CD8-positive, alpha-beta memory T cell (primary cell): ENCODE results near the gene NKAIN4. TPM values are rescaled to one million over a fixed set of nuclear protein-coding genes. Genes with fewer than 3 reads are reported as not detected.

Experiments used
- CTCF ChIA-PET: fragments of 350-600 bp; sonication (Branson Sonifier 250); formaldehyde crosslinking; loops from one replicate; lab custom pipeline; 2021; ENCODE audit warnings: antibody characterized with exemption; lab: Charles Lee
- POLR2A ChIA-PET: fragments of 350-600 bp; sonication (Branson Sonifier 250); formaldehyde crosslinking; loops from one replicate; lab custom pipeline; 2021; ENCODE audit warnings: antibody characterized with exemption; lab: Charles Lee
- DNase-seq, 5 donors: peaks; one replicate each; pipeline versions ENCODE4 v3.0.0 to v3.0.0-alpha.2; 2020 to 2022; ENCODE audit warnings: mixed read lengths in 1 of 5
- H3K27ac ChIP-seq: one replicate; pipeline ENCODE4 v1.7.0; 2013; ENCODE audit warnings: low read depth, mild to moderate bottlenecking, low read length, moderate library complexity
- H3K27me3 ChIP-seq: 2 replicates; pipeline ENCODE4 v1.7.0; 2013; ENCODE audit warnings: low read length, mild to moderate bottlenecking; ENCODE audit not compliant: insufficient read depth, poor library complexity, severe bottlenecking
- H3K36me3 ChIP-seq: 2 replicates; pipeline ENCODE4 v1.7.0; 2013; ENCODE audit warnings: mild to moderate bottlenecking, low read length, moderate library complexity; ENCODE audit not compliant: insufficient read depth
- H3K4me1 ChIP-seq: 2 replicates; pipeline ENCODE4 v1.7.0; 2013; ENCODE audit warnings: mild to moderate bottlenecking, low read length, moderate library complexity; ENCODE audit not compliant: insufficient read depth
- H3K4me3 ChIP-seq: 2 replicates; pipeline ENCODE4 v1.7.0; 2013; ENCODE audit warnings: mild to moderate bottlenecking, low read length
- H3K9me3 ChIP-seq: 2 replicates; pipeline ENCODE4 v1.7.0; 2013; ENCODE audit warnings: mild to moderate bottlenecking, low read length
- H3K27ac Mint-ChIP-seq, 8 donors: one replicate each; pipeline ENCODE4 v1.8.0; 2020 to 2021; ENCODE audit warnings: mixed read lengths in 8 of 8, mild to moderate bottlenecking in 6 of 8, inconsistent platforms in 3 of 8, moderate library complexity in 3 of 8
- H3K27me3 Mint-ChIP-seq, 2 donors: one replicate each; pipeline ENCODE4 v1.8.0; 2020 to 2021; ENCODE audit warnings: mixed read lengths in 2 of 2, mild to moderate bottlenecking in 1 of 2, moderate library complexity in 1 of 2
- H3K36me3 Mint-ChIP-seq, 3 donors: one replicate each; pipeline ENCODE4 v1.8.0; 2020 to 2021; ENCODE audit warnings: mixed read lengths in 3 of 3, inconsistent platforms in 1 of 3, mild to moderate bottlenecking in 1 of 3
- H3K4me1 Mint-ChIP-seq, 3 donors: one replicate each; pipeline ENCODE4 v1.8.0; 2020 to 2021; ENCODE audit warnings: mixed read lengths in 3 of 3, inconsistent platforms in 1 of 3, mild to moderate bottlenecking in 1 of 3
- H3K4me3 Mint-ChIP-seq, 7 donors: one replicate each; pipeline ENCODE4 v1.8.0; 2020 to 2021; ENCODE audit warnings: mixed read lengths in 7 of 7, mild to moderate bottlenecking in 6 of 7, moderate library complexity in 4 of 7, inconsistent platforms in 2 of 7
- H3K9me3 Mint-ChIP-seq, 5 donors: one replicate each; pipeline ENCODE4 v1.8.0; 2020 to 2022; ENCODE audit warnings: mixed read lengths in 5 of 5, mild to moderate bottlenecking in 3 of 5, moderate library complexity in 2 of 5, inconsistent platforms in 1 of 5
- polyA plus RNA-seq: library from polyadenylated mRNA; unstranded; fragments of 300-500 nt; fragmentation: Illumina TruSeq; gene quantifications from one replicate; pipeline ENCODE4 v1.2.3, GENCODE V29; 2021
- total RNA-seq, 2 experiments: library from RNA; stranded (reverse); gene quantifications; one replicate each; pipeline ENCODE4 v1.2.3, GENCODE V29; 2021

The NKAIN4 gene
- total and polyA plus RNA-seq, 3 experiments from 2014 or later, result not detected

DNA sequence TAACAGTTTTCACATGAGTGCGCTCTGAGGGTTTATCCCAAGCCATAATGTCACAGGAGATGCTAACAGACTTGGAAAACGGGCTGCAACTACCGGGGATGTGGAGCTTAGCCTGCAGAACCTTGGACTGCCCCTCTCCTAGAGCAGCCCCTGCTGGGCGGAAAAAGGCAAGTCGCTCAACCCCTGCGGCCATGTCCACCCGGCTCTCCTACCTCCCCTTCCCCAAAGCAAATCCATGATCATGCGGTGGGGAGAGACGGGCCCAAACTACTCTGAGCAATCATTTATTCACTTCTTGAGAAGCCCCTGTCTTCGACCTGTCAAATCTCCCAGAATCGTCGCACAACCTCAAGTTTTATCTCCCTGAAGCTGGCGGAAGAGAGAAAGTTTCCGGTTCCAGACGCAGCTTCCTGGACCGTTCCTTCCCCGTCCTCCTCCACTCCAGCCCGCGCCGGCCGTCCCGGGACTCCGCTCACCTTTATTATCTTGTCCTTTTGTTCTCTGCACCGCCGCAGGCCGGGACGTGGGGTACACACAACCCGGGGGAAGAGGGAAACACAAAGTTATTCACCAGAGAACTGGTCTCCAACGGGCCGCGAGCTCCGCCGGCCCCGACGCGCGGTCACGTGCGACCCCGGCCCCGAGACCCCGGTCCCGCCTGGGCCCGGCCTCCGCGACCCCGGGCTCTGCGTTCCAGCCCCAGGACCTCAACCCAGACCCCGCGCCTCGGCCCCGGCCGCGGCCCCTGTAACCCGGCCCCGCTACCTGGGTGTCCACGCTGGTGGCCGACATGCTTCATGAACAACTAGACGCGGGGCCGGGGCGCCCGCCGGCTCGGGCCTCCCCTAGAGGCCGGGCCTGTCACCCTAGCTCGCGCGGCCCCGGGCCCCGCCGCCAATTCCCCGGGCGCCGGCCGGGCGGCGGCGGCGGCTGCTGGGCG is 38.9 kb downstream of the NKAIN4 start:
- Mint-ChIP-seq H3K27me3 (peaks cover 0 to 6% of the 10 kb centered on the region in 2 donors), H3K36me3 (peaks cover 4 to 48% (median 10%) of the 10 kb centered on the region in 3 donors), H3K4me1 (peaks cover 50 to 56% (median 55%) of the 10 kb centered on the region in 3 donors), H3K9me3 (no peaks in the 10 kb centered on the region), H3K4me3 (peak overlapping the region; percentile 86 to 94 (median 91)), H3K27ac (peak overlapping the region; percentile 80 to 98 (median 92))
- POLR2A ChIA-PET, result interaction anchor here (0.8 kb wide), 1 partner anchor 206 kb away, joined by 3 read pairs; no protein-coding TSS in a partner anchor
- DNase-seq, result peak in 1 of 5 donors; percentile 37
- Histone ChIP-seq H3K4me3 (peak overlapping the region; percentile 88), H3K4me1 (peaks cover 48% of the 10 kb centered on the region), H3K9me3 (no peaks in the 10 kb centered on the region), H3K36me3 (peaks cover 15% of the 10 kb centered on the region), H3K27me3 (no peaks in the 10 kb centered on the region), H3K27ac (peak overlapping the region; percentile 73)
- CTCF ChIA-PET, result interaction anchor here (0.8 to 1.9 kb wide), 3 partner anchors 8 to 32 kb away, joined by 3 to 7 read pairs (median 3); no protein-coding TSS in a partner anchor

DNA sequence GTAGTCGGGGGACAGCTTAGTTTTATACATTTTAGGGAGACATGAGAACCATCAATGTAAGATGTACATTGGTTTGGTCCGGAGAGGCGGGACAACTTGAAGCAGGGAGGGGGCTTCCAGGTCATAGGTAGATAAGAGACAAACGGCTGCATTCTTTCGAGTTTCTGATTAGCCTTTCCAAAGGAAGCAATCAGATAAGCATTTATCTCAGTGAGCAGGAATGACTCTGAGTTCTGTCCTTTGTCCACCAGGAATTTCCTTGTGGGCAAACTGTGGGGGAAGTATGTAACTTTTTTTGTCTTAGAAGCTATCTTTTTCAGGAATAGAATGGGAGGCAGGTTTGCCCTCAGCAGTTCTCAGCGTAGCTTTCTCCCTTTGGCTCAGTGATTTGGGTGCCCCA is 39.7 kb downstream of the NKAIN4 start:
- Histone ChIP-seq H3K36me3 (peaks cover 23% of the 10 kb centered on the region), H3K27me3 (no peaks in the 10 kb centered on the region), H3K4me3 (peak overlapping the region; percentile 88), H3K4me1 (peaks cover 48% of the 10 kb centered on the region), H3K9me3 (no peaks in the 10 kb centered on the region), H3K27ac (no peak overlapping the region)
- peaks cover 55 to 65% (median 62%) of the 10 kb centered on the region in 3 donors for H3K4me1 Mint-ChIP-seq
- no peak for DNase-seq
- no peaks in the 10 kb centered on the region for H3K27me3 Mint-ChIP-seq
- ChIA-PET POLR2A (no interaction called here), CTCF (interaction anchor here (1.0 to 1.9 kb wide), 2 partner anchors 9 to 31 kb away, joined by 3 to 7 read pairs; no protein-coding TSS in a partner anchor)
- H3K4me3 Mint-ChIP-seq, result peak overlapping the region; percentile 86 to 94 (median 90)
- peaks cover 3 to 57% (median 10%) of the 10 kb centered on the region in 3 donors for H3K36me3 Mint-ChIP-seq
- no peaks in the 10 kb centered on the region for H3K9me3 Mint-ChIP-seq
- peak overlapping the region; percentile 49 to 98 (median 92) for H3K27ac Mint-ChIP-seq

DNA sequence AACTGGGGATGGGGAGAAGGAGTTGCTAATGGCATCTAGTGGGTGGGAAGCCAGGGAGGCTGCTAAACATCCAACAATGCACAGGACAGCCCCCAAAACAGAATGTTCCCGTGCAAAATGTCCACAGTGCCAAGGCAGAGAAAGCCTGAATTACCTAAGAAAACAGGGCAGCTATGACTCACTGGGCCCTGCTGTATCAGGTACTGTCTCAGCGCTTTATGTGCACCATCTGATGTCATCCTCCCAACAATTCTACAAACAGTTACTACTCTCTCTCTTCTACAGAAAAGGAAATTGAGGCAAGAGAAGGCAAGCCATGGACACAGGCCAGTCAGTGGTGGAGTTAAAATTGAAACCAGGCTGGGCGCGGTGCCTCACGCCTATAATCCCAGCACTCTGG is 41.5 kb downstream of the NKAIN4 start:
- DNase-seq, result no peak
- ChIA-PET POLR2A (no interaction called here), CTCF (interaction anchor here (0.6 to 4.5 kb wide), 2 partner anchors 11 to 596 kb away, joined by 3 to 23 read pairs; no protein-coding TSS in a partner anchor)
- Mint-ChIP-seq H3K27ac (peak overlapping the region in 5 of 8 donors; percentile 11 to 81 (median 33)), H3K4me3 (peak overlapping the region in 5 of 7 donors; percentile 23 to 66 (median 50)), H3K27me3 (no peaks in the 10 kb centered on the region), H3K9me3 (no peaks in the 10 kb centered on the region), H3K36me3 (peaks cover 7 to 73% (median 10%) of the 10 kb centered on the region in 3 donors), H3K4me1 (peaks cover 61 to 78% (median 74%) of the 10 kb centered on the region in 3 donors)
- H3K4me1 ChIP-seq, result peaks cover 48% of the 10 kb centered on the region
- H3K4me3 ChIP-seq, result no peak overlapping the region
- no peaks in the 10 kb centered on the region for H3K9me3 ChIP-seq
- no peaks in the 10 kb centered on the region for H3K27me3 ChIP-seq
- no peak overlapping the region for H3K27ac ChIP-seq
- peaks cover 33% of the 10 kb centered on the region for H3K36me3 ChIP-seq

DNA sequence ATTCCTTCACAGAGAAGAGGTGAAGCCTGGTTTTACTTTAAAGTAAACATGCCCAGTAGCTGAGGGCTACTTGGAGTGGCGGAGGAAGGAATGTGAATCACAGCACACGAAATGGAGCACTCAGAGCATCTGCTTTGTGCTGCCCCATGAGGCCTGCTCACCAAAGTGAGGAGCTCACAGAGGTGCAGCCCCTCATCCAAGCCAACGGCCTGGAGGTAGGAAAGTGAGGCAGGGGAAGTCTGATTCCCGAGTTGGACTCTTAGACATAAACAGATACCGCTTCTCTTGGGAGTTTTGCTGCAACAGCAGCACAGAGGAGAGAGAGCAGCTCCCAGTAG is 41.9 kb downstream of the NKAIN4 start:
- Mint-ChIP-seq H3K36me3 (peaks cover 7 to 77% (median 10%) of the 10 kb centered on the region in 3 donors), H3K9me3 (no peaks in the 10 kb centered on the region), H3K4me3 (peak overlapping the region in 4 of 7 donors; percentile 15 to 86 (median 36)), H3K4me1 (peaks cover 61 to 80% (median 78%) of the 10 kb centered on the region in 3 donors), H3K27ac (peak overlapping the region in 5 of 8 donors; percentile 11 to 77 (median 33)), H3K27me3 (no peaks in the 10 kb centered on the region)
- Histone ChIP-seq H3K27ac (no peak overlapping the region), H3K4me1 (peaks cover 48% of the 10 kb centered on the region), H3K4me3 (no peak overlapping the region), H3K36me3 (peaks cover 37% of the 10 kb centered on the region), H3K27me3 (no peaks in the 10 kb centered on the region), H3K9me3 (no peaks in the 10 kb centered on the region)
- DNase-seq, result no peak
- CTCF ChIA-PET, result interaction anchor here (4.5 kb wide), 1 partner anchor 11 kb away, joined by 23 read pairs; no protein-coding TSS in a partner anchor
- POLR2A ChIA-PET, result no interaction called here

DNA sequence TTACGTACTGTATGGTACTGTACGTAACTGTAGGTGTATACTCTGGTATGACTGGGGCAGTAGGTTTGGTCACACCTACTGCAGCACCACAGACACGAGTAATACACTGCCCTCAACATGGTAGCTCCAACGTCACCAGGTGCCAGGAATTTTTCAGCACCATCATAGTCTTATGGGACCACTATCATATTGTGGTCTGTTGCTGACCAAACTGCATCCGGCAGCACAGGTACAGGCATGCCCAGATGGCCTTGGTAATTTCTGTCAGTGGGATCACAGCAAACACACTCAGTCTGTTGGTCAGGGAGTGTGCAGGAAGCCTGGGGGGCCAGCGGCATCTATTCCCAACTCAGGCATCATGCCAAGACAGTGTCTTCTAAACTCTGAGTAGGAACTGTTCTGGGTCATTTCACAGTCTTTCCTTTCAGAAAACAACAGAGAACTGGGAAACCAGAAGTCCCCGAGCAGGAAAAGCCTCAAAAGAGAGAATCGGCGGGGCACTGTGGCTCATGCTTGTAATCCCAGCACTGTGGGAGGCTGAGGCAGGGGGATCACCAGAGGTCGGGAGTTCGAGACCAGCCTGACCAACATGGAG is 44.2 kb downstream of the NKAIN4 start:
- peak overlapping the region in 1 of 8 donors; percentile 23 for H3K27ac Mint-ChIP-seq
- peaks cover 59 to 84% (median 81%) of the 10 kb centered on the region in 3 donors for H3K4me1 Mint-ChIP-seq
- H3K27me3 Mint-ChIP-seq, result no peaks in the 10 kb centered on the region
- Histone ChIP-seq H3K4me3 (no peak overlapping the region), H3K27ac (no peak overlapping the region), H3K27me3 (no peaks in the 10 kb centered on the region), H3K36me3 (peaks cover 45% of the 10 kb centered on the region), H3K9me3 (no peaks in the 10 kb centered on the region), H3K4me1 (peaks cover 40% of the 10 kb centered on the region)
- no peak overlapping the region for H3K4me3 Mint-ChIP-seq
- DNase-seq, result no peak
- ChIA-PET POLR2A (no interaction called here), CTCF (interaction anchor here (4.5 kb wide), 1 partner anchor 13 kb away, joined by 23 read pairs; no protein-coding TSS in a partner anchor)
- H3K36me3 Mint-ChIP-seq, result peaks cover 10 to 92% (median 10%) of the 10 kb centered on the region in 3 donors
- H3K9me3 Mint-ChIP-seq, result no peaks in the 10 kb centered on the region

DNA sequence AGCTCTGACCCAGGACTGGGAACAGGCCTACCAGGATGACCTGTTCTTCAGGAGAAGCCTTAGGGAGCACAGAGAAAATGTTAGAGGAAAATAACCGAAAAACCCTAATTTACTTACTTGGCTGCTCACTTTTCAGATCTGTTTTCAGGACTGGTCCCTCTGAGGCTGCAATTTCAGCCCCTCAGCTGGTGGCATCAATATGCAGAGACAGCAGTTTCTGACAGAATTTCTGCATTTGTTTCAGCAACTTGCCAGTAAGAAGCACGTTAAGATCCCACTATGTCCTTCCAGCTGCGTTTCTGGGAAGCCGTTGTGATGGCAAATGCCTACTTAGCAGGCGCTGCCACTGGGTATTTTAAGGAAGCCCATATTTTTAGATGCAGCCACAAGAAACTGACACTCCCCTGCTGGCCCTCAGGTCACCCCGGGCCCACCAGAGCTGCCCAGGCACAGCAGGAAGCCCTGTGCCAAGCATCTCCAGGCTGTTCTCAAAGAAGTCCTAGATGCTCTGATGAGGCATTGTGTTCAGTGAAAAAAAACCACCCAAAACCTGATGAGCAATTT is 45.8 kb downstream of the NKAIN4 start:
- H3K27ac Mint-ChIP-seq, result peak overlapping the region in 2 of 8 donors; percentile 33 to 63
- no peaks in the 10 kb centered on the region for H3K27me3 Mint-ChIP-seq
- CTCF ChIA-PET, result interaction anchor here (2.9 kb wide), 1 partner anchor 15 kb away, joined by 10 read pairs; no protein-coding TSS in a partner anchor
- H3K36me3 Mint-ChIP-seq, result peaks cover 1 to 93% (median 10%) of the 10 kb centered on the region in 3 donors
- POLR2A ChIA-PET, result no interaction called here
- DNase-seq, result no peak
- H3K4me3 Mint-ChIP-seq, result no peak overlapping the region
- H3K4me1 ChIP-seq, result peaks cover 23% of the 10 kb centered on the region
- no peaks in the 10 kb centered on the region for H3K27me3 ChIP-seq
- peaks cover 55% of the 10 kb centered on the region for H3K36me3 ChIP-seq
- H3K9me3 ChIP-seq, result no peaks in the 10 kb centered on the region
- H3K4me1 Mint-ChIP-seq, result peaks cover 45 to 73% (median 69%) of the 10 kb centered on the region in 3 donors
- no peak overlapping the region for H3K4me3 ChIP-seq
- H3K9me3 Mint-ChIP-seq, result no peaks in the 10 kb centered on the region
- H3K27ac ChIP-seq, result no peak overlapping the region

DNA sequence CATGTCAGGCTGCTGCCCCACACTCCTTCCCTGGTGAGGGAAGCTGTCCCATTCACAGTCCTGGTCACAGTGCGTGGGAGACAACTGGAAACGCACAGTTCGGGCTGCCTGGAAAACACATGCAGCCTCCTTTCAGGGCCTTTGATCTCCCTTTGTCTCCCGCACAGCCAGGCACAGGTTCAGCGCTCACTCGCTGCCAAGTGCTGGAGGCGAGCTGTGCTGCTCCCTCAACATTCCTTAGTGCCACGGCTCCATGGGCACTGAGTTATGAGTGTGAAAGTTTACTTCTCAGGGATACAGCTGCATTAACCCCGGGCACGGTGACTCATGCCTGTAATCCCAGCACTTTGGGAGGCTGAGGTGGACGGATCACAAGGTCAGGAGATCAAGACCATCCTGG is 47.4 kb downstream of the NKAIN4 start:
- CTCF ChIA-PET, result interaction anchor here (2.9 kb wide), 1 partner anchor 17 kb away, joined by 10 read pairs; no protein-coding TSS in a partner anchor
- no peaks in the 10 kb centered on the region for H3K27me3 Mint-ChIP-seq

More for the DNA sequence above, 47.4 kb downstream of the NKAIN4 start:
- Histone ChIP-seq H3K4me1 (peaks cover 7% of the 10 kb centered on the region), H3K27ac (no peak overlapping the region), H3K36me3 (peaks cover 49% of the 10 kb centered on the region), H3K4me3 (no peak overlapping the region), H3K9me3 (no peaks in the 10 kb centered on the region), H3K27me3 (no peaks in the 10 kb centered on the region)
- no peak overlapping the region for H3K4me3 Mint-ChIP-seq
- H3K9me3 Mint-ChIP-seq, result no peaks in the 10 kb centered on the region
- peaks cover 32 to 61% (median 54%) of the 10 kb centered on the region in 3 donors for H3K4me1 Mint-ChIP-seq
- peaks cover 0 to 95% (median 9%) of the 10 kb centered on the region in 3 donors for H3K36me3 Mint-ChIP-seq
- no peak for DNase-seq
- H3K27ac Mint-ChIP-seq, result no peak overlapping the region
- POLR2A ChIA-PET, result no interaction called here
